ENCODE measurements around the gene CPNE4.

CPNE4 gene

GRCh38 chr3:131917006-131917405, 117.8 kb downstream of the CPNE4 start:
- H3K4me3 ChIP-seq (replicated peaks in 1 of 2; ENCODE audit: low read depth in 2 of 2, low read length in 2 of 2): no peak overlapping the region

GRCh38 chr3:131914090-131914691, 120.6 kb downstream of the CPNE4 start:
- no peak for TF ChIP-seq CTCF (IDR thresholded peaks at IDR 0.05; ENCODE audit: low read depth, low read length)
- DNase-seq (ENCODE audit: low read depth in 2 of 2): no peak
- no peak overlapping the region for H3K4me3 ChIP-seq (replicated peaks in 1 of 2; ENCODE audit: low read depth in 2 of 2, low read length in 2 of 2)

More at GRCh38 chr3:131917006-131917405, 117.8 kb downstream of the CPNE4 start:
- TF ChIP-seq CTCF (IDR thresholded peaks at IDR 0.05; ENCODE audit: low read depth, low read length): no peak
- no peak for DNase-seq (ENCODE audit: low read depth in 2 of 2)

GRCh38 chr3:131912255-131912654, 122.6 kb downstream of the CPNE4 start:
- no peak for TF ChIP-seq CTCF (IDR thresholded peaks at IDR 0.05; ENCODE audit: low read depth, low read length)
- no peak overlapping the region for H3K4me3 ChIP-seq (replicated peaks in 1 of 2; ENCODE audit: low read depth in 2 of 2, low read length in 2 of 2)
- no peak for DNase-seq (ENCODE audit: low read depth in 2 of 2)

- no peak overlapping the region for H3K4me3 ChIP-seq (replicated peaks in 1 of 2; ENCODE audit: low read depth in 2 of 2, low read length in 2 of 2)
- no peak for TF ChIP-seq CTCF (IDR thresholded peaks at IDR 0.05; ENCODE audit: low read depth, low read length)
- peak; percentile 35 for DNase-seq (ENCODE audit: low read depth in 2 of 2)
Measured at GRCh38 chr3:131907796-131908195, 127.0 kb downstream of the CPNE4 start.

GRCh38 chr3:131903988-131904415, 130.8 kb downstream of the CPNE4 start:
- DNase-seq (ENCODE audit: low read depth in 2 of 2): peak; percentile 94 to 96
- H3K4me3 ChIP-seq (replicated peaks in 1 of 2; ENCODE audit: low read depth in 2 of 2, low read length in 2 of 2): no peak overlapping the region
- TF ChIP-seq CTCF (IDR thresholded peaks at IDR 0.05; ENCODE audit: low read depth, low read length): no peak

- no peak for DNase-seq (ENCODE audit: low read depth in 2 of 2)
- no peak for TF ChIP-seq CTCF (IDR thresholded peaks at IDR 0.05; ENCODE audit: low read depth, low read length)
- no peak overlapping the region for H3K4me3 ChIP-seq (replicated peaks in 1 of 2; ENCODE audit: low read depth in 2 of 2, low read length in 2 of 2)
Measured at GRCh38 chr3:131901686-131902085, 133.1 kb downstream of the CPNE4 start.

- DNase-seq (ENCODE audit: low read depth in 2 of 2): no peak
- no peak overlapping the region for H3K4me3 ChIP-seq (replicated peaks in 1 of 2; ENCODE audit: low read depth in 2 of 2, low read length in 2 of 2)
- TF ChIP-seq CTCF (IDR thresholded peaks at IDR 0.05; ENCODE audit: low read depth, low read length): no peak
Measured at GRCh38 chr3:131900891-131901290, 133.9 kb downstream of the CPNE4 start.
